Liver (tissue), 9 donors: ENCODE results near the gene ITGA8. TPM values are rescaled to one million over a fixed set of nuclear protein-coding genes. Genes with fewer than 3 reads are reported as not detected.

Source experiments
- DNase-seq: peaks from one replicate; pipeline ENCODE4 v3.0.0-alpha.2; 2017; ENCODE audit warnings: low spot score
- H3K27ac ChIP-seq, 2 donors: one replicate each; pipeline ENCODE4 v1.7.0; 2013; ENCODE audit warnings: inconsistent platforms in 2 of 2, low read length in 2 of 2, control low read depth in 1 of 2, low read depth in 1 of 2, mild to moderate bottlenecking in 1 of 2
- H3K27me3 ChIP-seq, 4 donors: one replicate each; pipeline versions ENCODE4 v1.6.1 to v1.7.0; 2013; ENCODE audit warnings: low read length in 3 of 4, inconsistent platforms in 1 of 4, mild to moderate bottlenecking in 1 of 4, moderate library complexity in 1 of 4; ENCODE audit not compliant: control insufficient read depth in 4 of 4, insufficient read depth in 4 of 4
- H3K36me3 ChIP-seq, 4 donors: one replicate each; pipeline versions ENCODE4 v1.6.1 to v1.7.0; 2013; ENCODE audit warnings: low read length in 3 of 4, mild to moderate bottlenecking in 3 of 4, low read depth in 1 of 4, moderate library complexity in 1 of 4; ENCODE audit not compliant: control insufficient read depth in 4 of 4, insufficient read depth in 3 of 4
- H3K4me1 ChIP-seq, 4 donors: one replicate each; pipeline versions ENCODE4 v1.6.1 to v1.7.0; 2013; ENCODE audit warnings: low read length in 3 of 4, mild to moderate bottlenecking in 3 of 4, moderate library complexity in 1 of 4; ENCODE audit not compliant: control insufficient read depth in 4 of 4, insufficient read depth in 4 of 4
- H3K4me3 ChIP-seq, 3 donors: one replicate each; pipeline versions ENCODE4 v1.6.1 to v1.7.0; 2013; ENCODE audit warnings: low read length in 3 of 3, control low read depth in 1 of 3, low read depth in 1 of 3, mild to moderate bottlenecking in 1 of 3
- H3K9ac ChIP-seq, 2 donors: one replicate each; pipeline ENCODE4 v1.7.0; 2013; ENCODE audit warnings: low read length in 2 of 2, mild to moderate bottlenecking in 2 of 2, moderate library complexity in 2 of 2, control low read depth in 1 of 2, low read depth in 1 of 2
- H3K9me3 ChIP-seq, 4 donors: one replicate each; pipeline versions ENCODE4 v1.6.1 to v1.7.0; 2013; ENCODE audit warnings: low read length in 3 of 4; ENCODE audit not compliant: control insufficient read depth in 4 of 4
- EGR1 ChIP-seq, 2 donors: IDR thresholded peaks; 2 replicates each; pipeline ENCODE4 v1.6.1; 2016 to 2018; ENCODE audit warnings: antibody characterized with exemption in 2 of 2, low read depth in 2 of 2
- FOXA1 ChIP-seq: IDR thresholded peaks from 2 replicates; pipeline ENCODE4 v1.6.1; 2016; ENCODE audit warnings: antibody characterized with exemption
- FOXA2 ChIP-seq: IDR thresholded peaks from 2 replicates; pipeline ENCODE4 v1.6.1; 2016; ENCODE audit warnings: antibody characterized with exemption
- HNF4A ChIP-seq, 2 donors: conservative IDR thresholded peaks; 2 replicates each; pipeline ENCODE4 v1.6.1; 2016; ENCODE audit warnings: antibody characterized with exemption in 2 of 2, mild to moderate bottlenecking in 2 of 2
- HNF4G ChIP-seq: IDR thresholded peaks from 2 replicates; pipeline ENCODE4 v1.6.1; 2016; ENCODE audit warnings: antibody characterized with exemption
- JUND ChIP-seq, 2 donors: IDR thresholded peaks; 2 replicates each; pipeline ENCODE4 v1.6.1; 2016; ENCODE audit warnings: antibody characterized with exemption in 2 of 2
- NR2F2 ChIP-seq: IDR thresholded peaks from 2 replicates; pipeline ENCODE4 v1.6.1; 2016; ENCODE audit warnings: antibody characterized with exemption
- REST ChIP-seq: IDR thresholded peaks from 2 replicates; pipeline ENCODE4 v1.6.1; 2016; ENCODE audit warnings: antibody characterized with exemption, mild to moderate bottlenecking
- RXRA ChIP-seq, 2 donors: IDR thresholded peaks; 2 replicates each; pipeline ENCODE4 v1.6.1; 2017 to 2018; ENCODE audit warnings: antibody characterized with exemption in 2 of 2, mild to moderate bottlenecking in 1 of 2
- SP1 ChIP-seq: IDR thresholded peaks from 2 replicates; pipeline ENCODE4 v1.6.1; 2018; ENCODE audit warnings: antibody characterized with exemption, mild to moderate bottlenecking
- TAF1 ChIP-seq: conservative IDR thresholded peaks from 2 replicates; pipeline ENCODE4 v1.6.1; 2016; ENCODE audit warnings: antibody characterized with exemption, mild to moderate bottlenecking
- YY1 ChIP-seq: IDR thresholded peaks from 2 replicates; pipeline ENCODE4 v1.6.1; 2016; ENCODE audit warnings: antibody characterized with exemption, mild to moderate bottlenecking
- WGBS: extraction: QIAGEN DNeasy Blood & Tissue Kit; methylation state at CpG from one replicate; pipeline ENCODE4 v1.1.7; 2013; 5-methylcytosine and 5-hydroxymethylcytosine counted together
- polyA plus RNA-seq, 2 donors: library from polyadenylated mRNA; stranded (reverse) in 1 of 2; unstranded in 1 of 2; fragments of 200-250 nt in 1 of 2; fragments of >200 nt in 1 of 2; fragmentation: Nextera tagmentation in 1 of 2; extraction: Ambion mirVana in 1 of 2; gene quantifications; one replicate each; pipeline versions ENCODE4 v1.2.1 to v1.2.3, GENCODE V29; 2013 to 2015
- total RNA-seq, 2 donors: library from RNA; depleted of rRNA; stranded (reverse); fragments of >200 nt; gene quantifications; one replicate each; pipeline ENCODE4 v1.2.3, GENCODE V29; 2014
- TF ChIP-seq, protein P1 (sequence below): IDR thresholded peaks from 2 replicates; pipeline ENCODE4 v1.6.1; 2016; ENCODE audit warnings: antibody characterized with exemption
- TF ChIP-seq, protein P2 (sequence below): IDR thresholded peaks from 2 replicates; pipeline ENCODE4 v1.6.1; 2016; ENCODE audit warnings: antibody characterized with exemption
- TF ChIP-seq, protein P3 (sequence below): fragments of 150-350 bp; IDR thresholded peaks from 2 replicates; pipeline ENCODE4 v1.5.1; 2017; ENCODE audit warnings: improper control_type of control experiment, low read depth, low read length; ENCODE audit not compliant: missing input control
- TF ChIP-seq, protein P4 (sequence below): IDR thresholded peaks from 2 replicates; pipeline ENCODE4 v1.6.1; 2016; ENCODE audit warnings: antibody characterized with exemption
- donor health status: healthy.
- donor health status: healthy.
- donor health status: healthy.
- donor health status: healthy.
- donor health status: healthy.

Gene ITGA8
- total and polyA plus RNA-seq, 4 donors = 0.06 to 1.0 (median 0.60) TPM

GRCh38 chr10:15505329-15505728 is 214.4 kb downstream of the ITGA8 start:
- DNase-seq = no peak
- Histone ChIP-seq H3K4me1 (no peaks in the 10 kb centered on the region), H3K27me3 (no peaks in the 10 kb centered on the region), H3K4me3 (no peak overlapping the region), H3K27ac (no peak overlapping the region), H3K9me3 (no peaks in the 10 kb centered on the region), H3K36me3 (no peaks in the 10 kb centered on the region), H3K9ac (no peak overlapping the region)
- 62% methylated on average over 5 of the region's 5 CpGs for WGBS
- TF ChIP-seq JUND (IDR thresholded peaks at IDR 0.05) (no peak), HNF4A (conservative IDR thresholded peaks at IDR 0.05) (no peak), NR2F2 (no peak), TAF1 (no peak), REST (no peak), SP1 (no peak), FOXA2 (no peak), YY1 (no peak), RXRA (IDR thresholded peaks at IDR 0.05) (no peak), EGR1 (IDR thresholded peaks at IDR 0.05; ENCODE audit: low read depth in 2 of 2) (no peak), FOXA1 (no peak), HNF4G (no peak)
- TF ChIP-seq, protein P1, sequence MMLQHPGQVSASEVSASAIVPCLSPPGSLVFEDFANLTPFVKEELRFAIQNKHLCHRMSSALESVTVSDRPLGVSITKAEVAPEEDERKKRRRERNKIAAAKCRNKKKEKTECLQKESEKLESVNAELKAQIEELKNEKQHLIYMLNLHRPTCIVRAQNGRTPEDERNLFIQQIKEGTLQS = no peak
- TF ChIP-seq, protein P2, sequence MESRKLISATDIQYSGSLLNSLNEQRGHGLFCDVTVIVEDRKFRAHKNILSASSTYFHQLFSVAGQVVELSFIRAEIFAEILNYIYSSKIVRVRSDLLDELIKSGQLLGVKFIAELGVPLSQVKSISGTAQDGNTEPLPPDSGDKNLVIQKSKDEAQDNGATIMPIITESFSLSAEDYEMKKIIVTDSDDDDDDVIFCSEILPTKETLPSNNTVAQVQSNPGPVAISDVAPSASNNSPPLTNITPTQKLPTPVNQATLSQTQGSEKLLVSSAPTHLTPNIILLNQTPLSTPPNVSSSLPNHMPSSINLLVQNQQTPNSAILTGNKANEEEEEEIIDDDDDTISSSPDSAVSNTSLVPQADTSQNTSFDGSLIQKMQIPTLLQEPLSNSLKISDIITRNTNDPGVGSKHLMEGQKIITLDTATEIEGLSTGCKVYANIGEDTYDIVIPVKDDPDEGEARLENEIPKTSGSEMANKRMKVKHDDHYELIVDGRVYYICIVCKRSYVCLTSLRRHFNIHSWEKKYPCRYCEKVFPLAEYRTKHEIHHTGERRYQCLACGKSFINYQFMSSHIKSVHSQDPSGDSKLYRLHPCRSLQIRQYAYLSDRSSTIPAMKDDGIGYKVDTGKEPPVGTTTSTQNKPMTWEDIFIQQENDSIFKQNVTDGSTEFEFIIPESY = no peak
- TF ChIP-seq, protein P3, sequence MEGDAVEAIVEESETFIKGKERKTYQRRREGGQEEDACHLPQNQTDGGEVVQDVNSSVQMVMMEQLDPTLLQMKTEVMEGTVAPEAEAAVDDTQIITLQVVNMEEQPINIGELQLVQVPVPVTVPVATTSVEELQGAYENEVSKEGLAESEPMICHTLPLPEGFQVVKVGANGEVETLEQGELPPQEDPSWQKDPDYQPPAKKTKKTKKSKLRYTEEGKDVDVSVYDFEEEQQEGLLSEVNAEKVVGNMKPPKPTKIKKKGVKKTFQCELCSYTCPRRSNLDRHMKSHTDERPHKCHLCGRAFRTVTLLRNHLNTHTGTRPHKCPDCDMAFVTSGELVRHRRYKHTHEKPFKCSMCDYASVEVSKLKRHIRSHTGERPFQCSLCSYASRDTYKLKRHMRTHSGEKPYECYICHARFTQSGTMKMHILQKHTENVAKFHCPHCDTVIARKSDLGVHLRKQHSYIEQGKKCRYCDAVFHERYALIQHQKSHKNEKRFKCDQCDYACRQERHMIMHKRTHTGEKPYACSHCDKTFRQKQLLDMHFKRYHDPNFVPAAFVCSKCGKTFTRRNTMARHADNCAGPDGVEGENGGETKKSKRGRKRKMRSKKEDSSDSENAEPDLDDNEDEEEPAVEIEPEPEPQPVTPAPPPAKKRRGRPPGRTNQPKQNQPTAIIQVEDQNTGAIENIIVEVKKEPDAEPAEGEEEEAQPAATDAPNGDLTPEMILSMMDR = no peak
- TF ChIP-seq, protein P4, sequence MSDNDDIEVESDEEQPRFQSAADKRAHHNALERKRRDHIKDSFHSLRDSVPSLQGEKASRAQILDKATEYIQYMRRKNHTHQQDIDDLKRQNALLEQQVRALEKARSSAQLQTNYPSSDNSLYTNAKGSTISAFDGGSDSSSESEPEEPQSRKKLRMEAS = no peak
